ENCODE results near the gene IRAK2.

The IRAK2 gene

DNA sequence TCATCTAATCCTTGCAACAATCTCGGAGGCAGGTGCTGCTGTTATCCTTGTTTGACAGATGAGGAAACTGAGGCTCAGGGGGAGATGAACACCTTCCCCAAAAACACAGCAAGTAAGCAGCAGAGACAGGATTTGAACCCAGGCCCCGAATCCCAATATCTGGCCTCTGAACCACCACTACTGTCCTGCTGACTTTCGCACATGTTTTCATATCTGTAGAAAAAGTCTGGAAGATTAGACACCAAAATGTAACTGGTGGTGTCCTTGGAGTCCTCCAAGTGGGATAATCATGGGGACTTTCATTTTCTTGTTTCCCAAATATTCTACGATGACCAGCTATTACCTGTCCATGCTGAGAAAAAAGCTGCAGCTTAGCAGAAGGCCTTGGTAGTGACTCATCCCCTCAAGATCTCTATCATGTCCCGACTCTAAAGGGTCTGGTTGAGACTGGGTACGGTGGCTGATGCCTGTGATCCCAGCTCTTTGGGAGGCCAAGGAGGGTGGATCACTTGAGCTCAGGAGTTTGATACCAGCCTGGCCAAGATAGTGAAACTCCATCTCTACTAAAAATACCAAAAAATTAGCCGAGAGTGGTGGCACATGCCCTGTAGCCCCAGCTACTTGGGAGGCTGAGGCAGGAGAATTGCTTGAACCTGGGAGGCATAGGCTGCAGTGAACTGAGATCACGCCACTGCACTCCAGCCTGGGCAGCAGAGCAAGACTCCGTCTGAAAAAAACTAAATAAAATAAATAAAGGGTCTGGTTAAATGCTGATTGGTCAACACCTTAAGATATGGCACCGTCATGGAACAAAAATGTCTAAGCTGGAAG, 8.6 kb downstream of the IRAK2 start:
- TF ChIP-seq POLR2AphosphoS5 (IDR thresholded peaks at IDR 0.05; ENCODE audit: low read depth, low read length) (no peak), FOXP2 (optimal IDR thresholded peaks at IDR 0.05; ENCODE audit: borderline replicate concordance, extremely low read depth, extremely low read length, insufficient read depth) (no peak), SIN3A (IDR thresholded peaks at IDR 0.05; ENCODE audit: borderline replicate concordance, insufficient read depth, low read length) (no peak), TAF1 (IDR thresholded peaks at IDR 0.05; ENCODE audit: borderline replicate concordance, insufficient read depth, low read length) (no peak)
- TF ChIP-seq, protein P1, sequence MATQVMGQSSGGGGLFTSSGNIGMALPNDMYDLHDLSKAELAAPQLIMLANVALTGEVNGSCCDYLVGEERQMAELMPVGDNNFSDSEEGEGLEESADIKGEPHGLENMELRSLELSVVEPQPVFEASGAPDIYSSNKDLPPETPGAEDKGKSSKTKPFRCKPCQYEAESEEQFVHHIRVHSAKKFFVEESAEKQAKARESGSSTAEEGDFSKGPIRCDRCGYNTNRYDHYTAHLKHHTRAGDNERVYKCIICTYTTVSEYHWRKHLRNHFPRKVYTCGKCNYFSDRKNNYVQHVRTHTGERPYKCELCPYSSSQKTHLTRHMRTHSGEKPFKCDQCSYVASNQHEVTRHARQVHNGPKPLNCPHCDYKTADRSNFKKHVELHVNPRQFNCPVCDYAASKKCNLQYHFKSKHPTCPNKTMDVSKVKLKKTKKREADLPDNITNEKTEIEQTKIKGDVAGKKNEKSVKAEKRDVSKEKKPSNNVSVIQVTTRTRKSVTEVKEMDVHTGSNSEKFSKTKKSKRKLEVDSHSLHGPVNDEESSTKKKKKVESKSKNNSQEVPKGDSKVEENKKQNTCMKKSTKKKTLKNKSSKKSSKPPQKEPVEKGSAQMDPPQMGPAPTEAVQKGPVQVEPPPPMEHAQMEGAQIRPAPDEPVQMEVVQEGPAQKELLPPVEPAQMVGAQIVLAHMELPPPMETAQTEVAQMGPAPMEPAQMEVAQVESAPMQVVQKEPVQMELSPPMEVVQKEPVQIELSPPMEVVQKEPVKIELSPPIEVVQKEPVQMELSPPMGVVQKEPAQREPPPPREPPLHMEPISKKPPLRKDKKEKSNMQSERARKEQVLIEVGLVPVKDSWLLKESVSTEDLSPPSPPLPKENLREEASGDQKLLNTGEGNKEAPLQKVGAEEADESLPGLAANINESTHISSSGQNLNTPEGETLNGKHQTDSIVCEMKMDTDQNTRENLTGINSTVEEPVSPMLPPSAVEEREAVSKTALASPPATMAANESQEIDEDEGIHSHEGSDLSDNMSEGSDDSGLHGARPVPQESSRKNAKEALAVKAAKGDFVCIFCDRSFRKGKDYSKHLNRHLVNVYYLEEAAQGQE (IDR thresholded peaks at IDR 0.05; ENCODE audit: insufficient read depth in 1 of 2, low read depth in 2 of 2, low read length in 2 of 2) = no peak

DNA sequence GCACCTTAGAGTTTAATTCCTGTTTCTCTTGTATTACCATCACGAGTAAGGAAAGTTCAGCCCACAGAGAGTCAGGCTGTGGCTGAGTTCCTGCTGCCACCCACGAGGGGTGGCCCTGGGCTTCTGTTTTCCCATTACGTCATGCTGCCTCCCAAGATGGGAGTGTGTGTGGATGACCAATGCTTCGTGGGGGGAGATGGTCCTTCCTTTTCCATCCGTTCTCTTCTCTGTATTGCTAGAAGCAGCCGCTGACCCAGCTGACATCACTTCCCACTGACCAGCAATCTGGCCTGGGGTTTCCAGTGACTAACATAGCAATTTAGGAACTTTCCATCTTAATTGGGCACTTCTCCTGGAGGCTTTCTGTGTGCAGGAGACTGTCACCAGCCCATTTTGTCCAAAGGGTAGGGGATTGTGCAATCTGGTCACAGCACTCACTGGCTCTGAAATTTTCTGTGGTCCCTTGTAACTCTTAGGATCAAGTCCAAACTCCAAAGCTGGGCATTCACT, 9.3 kb downstream of the IRAK2 start:
- TF ChIP-seq, protein P1 (IDR thresholded peaks at IDR 0.05; ENCODE audit: insufficient read depth in 1 of 2, low read depth in 2 of 2, low read length in 2 of 2) = no peak
- TF ChIP-seq SIN3A (IDR thresholded peaks at IDR 0.05; ENCODE audit: borderline replicate concordance, insufficient read depth, low read length) (no peak), POLR2AphosphoS5 (IDR thresholded peaks at IDR 0.05; ENCODE audit: low read depth, low read length) (no peak), FOXP2 (optimal IDR thresholded peaks at IDR 0.05; ENCODE audit: borderline replicate concordance, extremely low read depth, extremely low read length, insufficient read depth) (no peak), TAF1 (IDR thresholded peaks at IDR 0.05; ENCODE audit: borderline replicate concordance, insufficient read depth, low read length) (no peak)

DNA sequence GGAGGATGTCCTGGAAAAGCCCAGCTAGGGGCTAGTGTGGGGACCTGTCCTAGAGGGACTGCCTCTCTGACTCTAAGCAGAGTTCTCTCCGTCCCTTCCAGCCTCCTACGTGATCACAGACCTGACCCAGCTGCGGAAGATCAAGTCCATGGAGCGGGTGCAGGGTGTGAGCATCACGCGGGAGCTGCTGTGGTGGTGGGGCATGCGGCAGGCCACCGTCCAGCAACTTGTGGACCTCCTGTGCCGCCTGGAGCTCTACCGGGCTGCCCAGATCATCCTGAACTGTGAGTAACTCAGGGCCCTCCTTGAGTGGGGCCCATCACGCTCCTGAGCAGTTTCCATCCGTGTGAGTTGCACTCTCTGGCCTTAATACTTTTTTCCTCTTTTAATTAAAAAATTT, 13.0 kb downstream of the IRAK2 start:
- no peak for TF ChIP-seq FOXP2 (optimal IDR thresholded peaks at IDR 0.05; ENCODE audit: borderline replicate concordance, extremely low read depth, extremely low read length, insufficient read depth)
- TF ChIP-seq, protein P1 (IDR thresholded peaks at IDR 0.05; ENCODE audit: insufficient read depth in 1 of 2, low read depth in 2 of 2, low read length in 2 of 2) = no peak
- TF ChIP-seq POLR2AphosphoS5 (IDR thresholded peaks at IDR 0.05; ENCODE audit: low read depth, low read length) = no peak
- no peak for TF ChIP-seq TAF1 (IDR thresholded peaks at IDR 0.05; ENCODE audit: borderline replicate concordance, insufficient read depth, low read length)
- TF ChIP-seq SIN3A (IDR thresholded peaks at IDR 0.05; ENCODE audit: borderline replicate concordance, insufficient read depth, low read length) = no peak

DNA sequence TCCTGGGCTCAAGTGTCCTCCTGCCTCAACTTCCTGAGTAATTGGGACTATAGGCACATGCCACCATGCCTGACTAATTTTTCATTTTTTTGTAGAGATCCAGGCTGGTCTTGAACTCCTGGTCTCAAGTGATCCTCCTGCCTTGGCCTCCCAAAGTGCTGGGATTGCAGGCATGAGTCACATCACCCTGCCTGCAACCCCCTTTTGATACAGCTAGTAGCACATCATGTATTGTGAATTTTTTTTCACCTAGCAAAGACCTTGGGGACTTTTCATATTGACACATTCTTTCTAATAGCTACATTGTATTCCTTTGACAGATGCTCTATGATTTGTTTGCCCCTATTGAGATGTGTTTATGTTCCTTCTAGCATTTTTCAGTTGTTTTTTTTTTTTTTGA, 14.2 kb downstream of the IRAK2 start:
- TF ChIP-seq TAF1 (IDR thresholded peaks at IDR 0.05; ENCODE audit: borderline replicate concordance, insufficient read depth, low read length) (no peak), FOXP2 (optimal IDR thresholded peaks at IDR 0.05; ENCODE audit: borderline replicate concordance, extremely low read depth, extremely low read length, insufficient read depth) (no peak), POLR2AphosphoS5 (IDR thresholded peaks at IDR 0.05; ENCODE audit: low read depth, low read length) (no peak), SIN3A (IDR thresholded peaks at IDR 0.05; ENCODE audit: borderline replicate concordance, insufficient read depth, low read length) (no peak)
- TF ChIP-seq, protein P1 (IDR thresholded peaks at IDR 0.05; ENCODE audit: insufficient read depth in 1 of 2, low read depth in 2 of 2, low read length in 2 of 2) = no peak
